H1 (cell line): Measurements from ENCODE around the gene PSD2. TPM values are rescaled to one million over a fixed set of nuclear protein-coding genes. Genes with fewer than 3 reads are reported as not detected.

ENCODE experiments used
- CTCF ChIA-PET: fragments of 300-600 bp; sonication (Branson Sonifier 250); formaldehyde crosslinking; loops from one replicate; lab custom pipeline; 2021; ENCODE audit not compliant: partially characterized antibody; lab: Charles Lee
- POLR2A ChIA-PET: fragments of 300-600 bp; sonication (Branson Sonifier 250); formaldehyde crosslinking; loops from one replicate; lab custom pipeline; 2021; ENCODE audit warnings: inconsistent platforms; ENCODE audit not compliant: partially characterized antibody; lab: Charles Lee
- DNase-seq, 2 experiments: peaks; one replicate each; pipeline versions ENCODE4 v3.0.0 to v3.0.0-alpha.2; 2010 to 2022; ENCODE audit warnings: low spot score in 2 of 2, low read depth in 1 of 2, mixed read lengths in 1 of 2
- FAIRE-seq: peaks from 2 replicates; lab custom pipeline; 2011; peaks lifted over from hg19 to GRCh38; lab: Jason Lieb, UNC
- H2AFZ ChIP-seq: 2 replicates; pipeline ENCODE4 v1.8.1; 2012; ENCODE audit warnings: low read length, inconsistent platforms
- H2AK5ac ChIP-seq: 2 replicates; pipeline ENCODE4 v1.6.1; 2013; ENCODE audit warnings: low read depth, low read length
- H2BK120ac ChIP-seq: replicated peaks from 2 replicates; pipeline ENCODE3; 2013; ENCODE audit warnings: low read depth, low read length, inconsistent platforms
- H2BK12ac ChIP-seq: 2 replicates; pipeline ENCODE4 v1.6.1; 2013; ENCODE audit warnings: low read depth, low read length
- H2BK15ac ChIP-seq: 2 replicates; pipeline ENCODE4 v1.6.1; 2013; ENCODE audit warnings: low read length
- H2BK20ac ChIP-seq: 2 replicates; pipeline ENCODE4 v1.6.1; 2013; ENCODE audit warnings: low read length
- H2BK5ac ChIP-seq: 2 replicates; pipeline ENCODE4 v1.6.1; 2013; ENCODE audit warnings: low read depth, low read length
- H3K14ac ChIP-seq: 2 replicates; pipeline ENCODE4 v1.6.1; 2013; ENCODE audit warnings: inconsistent platforms; ENCODE audit not compliant: insufficient read length
- H3K18ac ChIP-seq: 2 replicates; pipeline ENCODE4 v1.6.1; 2013; ENCODE audit warnings: low read length; ENCODE audit errors: extremely low read depth
- H3K23ac ChIP-seq: 2 replicates; pipeline ENCODE4 v1.6.1; 2013; ENCODE audit warnings: inconsistent platforms; ENCODE audit not compliant: insufficient read length
- H3K23me2 ChIP-seq: 2 replicates; pipeline ENCODE4 v1.6.1; 2013; ENCODE audit warnings: low read depth, low read length
- H3K27ac ChIP-seq: 2 replicates; pipeline ENCODE4 v1.6.1; 2011; ENCODE audit warnings: low read depth, low read length, inconsistent platforms
- H3K27me3 ChIP-seq, 4 experiments: replicated peaks in 1 of 4; 1 replicate in 1 of 4; 2 replicates in 3 of 4; pipeline versions ENCODE4 v1.6.1 to v1.8.1; 2011 to 2013; ENCODE audit warnings: low read length in 3 of 4, mild to moderate bottlenecking in 3 of 4, inconsistent platforms in 2 of 4, mixed read lengths in 2 of 4, moderate library complexity in 1 of 4; ENCODE audit not compliant: control insufficient read depth in 3 of 4, insufficient read depth in 3 of 4; ENCODE audit errors: extremely low read depth in 1 of 4
- H3K36me3 ChIP-seq, 4 experiments: 2 replicates each; pipeline versions ENCODE4 v1.6.1 to v1.8.1; 2011 to 2013; ENCODE audit warnings: mild to moderate bottlenecking in 4 of 4, low read length in 3 of 4, moderate library complexity in 2 of 4, control low read depth in 1 of 4, inconsistent platforms in 1 of 4; ENCODE audit not compliant: insufficient read depth in 4 of 4, control insufficient read depth in 2 of 4
- H3K4ac ChIP-seq: replicated peaks from 2 replicates; pipeline ENCODE3; 2013; ENCODE audit warnings: low read length, low read depth, mixed read lengths, inconsistent platforms; ENCODE audit not compliant: insufficient read length
- H3K4me1 ChIP-seq, 4 experiments: replicated peaks in 1 of 4; 1 replicate in 1 of 4; 2 replicates in 3 of 4; pipeline versions ENCODE4 v1.6.1 to v1.8.1; 2011 to 2013; ENCODE audit warnings: low read length in 3 of 4, inconsistent platforms in 2 of 4, mixed read lengths in 1 of 4; ENCODE audit not compliant: insufficient read depth in 4 of 4, control insufficient read depth in 3 of 4
- H3K4me2 ChIP-seq, 2 experiments: 2 replicates each; pipeline versions ENCODE4 v1.6.1 to v1.8.1; 2011 to 2013; ENCODE audit warnings: low read depth in 2 of 2, low read length in 2 of 2, control low read depth in 1 of 2, inconsistent platforms in 1 of 2, mild to moderate bottlenecking in 1 of 2; ENCODE audit not compliant: insufficient read depth in 1 of 2
- H3K4me3 ChIP-seq, 4 experiments: fragments of 200-600, 300-600 bp in 1 of 4; sonication (generic), shearing (Covaris generic), sonication (Bioruptor Twin) in 1 of 4; 2 replicates each; pipeline versions ENCODE4 v1.5.1 to v1.8.1; 2011 to 2016; ENCODE audit warnings: low read length in 4 of 4, low read depth in 3 of 4, control low read depth in 2 of 4, inconsistent platforms in 2 of 4, mild to moderate bottlenecking in 2 of 4, mixed read lengths in 1 of 4, moderate library complexity in 1 of 4; ENCODE audit not compliant: insufficient read depth in 2 of 4; ENCODE audit errors: extremely low read depth in 1 of 4
- H3K56ac ChIP-seq: replicated peaks from 2 replicates; pipeline ENCODE3; 2013; ENCODE audit warnings: low read depth, mild to moderate bottlenecking, mixed read lengths, low read length, inconsistent platforms; ENCODE audit not compliant: insufficient read length
- H3K79me1 ChIP-seq: 2 replicates; pipeline ENCODE4 v1.6.1; 2013; ENCODE audit warnings: low read depth, low read length, control low read depth
- H3K79me2 ChIP-seq, 2 experiments: 2 replicates each; pipeline versions ENCODE4 v1.6.1 to v1.8.1; 2012 to 2013; ENCODE audit warnings: low read length in 2 of 2, mild to moderate bottlenecking in 2 of 2, inconsistent platforms in 1 of 2; ENCODE audit not compliant: insufficient read depth in 2 of 2, control insufficient read depth in 1 of 2
- H3K9ac ChIP-seq, 4 experiments: replicated peaks in 1 of 4; 1 replicate in 1 of 4; 2 replicates in 3 of 4; pipeline versions ENCODE4 v1.6.1 to v1.8.1; 2011 to 2013; ENCODE audit warnings: low read depth in 3 of 4, low read length in 3 of 4, control low read depth in 2 of 4, mild to moderate bottlenecking in 2 of 4, moderate library complexity in 2 of 4, inconsistent platforms in 1 of 4; ENCODE audit errors: extremely low read depth in 1 of 4
- H3K9me3 ChIP-seq, 2 experiments: 2 replicates each; pipeline versions ENCODE4 v1.6.1 to v1.8.1; 2012 to 2013; ENCODE audit warnings: mild to moderate bottlenecking in 2 of 2, moderate library complexity in 2 of 2, control low read depth in 1 of 2, inconsistent platforms in 1 of 2, low read depth in 1 of 2, low read length in 1 of 2, mixed read lengths in 1 of 2; ENCODE audit not compliant: insufficient read depth in 2 of 2
- H4K20me1 ChIP-seq, 2 experiments: replicated peaks in 1 of 2; 2 replicates each; pipeline versions ENCODE3 to v1.8.1; 2011 to 2013; ENCODE audit warnings: inconsistent platforms in 2 of 2, low read length in 2 of 2, mild to moderate bottlenecking in 1 of 2; ENCODE audit not compliant: insufficient read depth in 2 of 2, control insufficient read depth in 1 of 2
- H4K5ac ChIP-seq: 2 replicates; pipeline ENCODE4 v1.6.1; 2013; ENCODE audit warnings: low read length, low read depth, mixed read lengths, inconsistent platforms; ENCODE audit not compliant: insufficient read length
- H4K8ac ChIP-seq: 2 replicates; pipeline ENCODE4 v1.8.0; 2013; ENCODE audit warnings: mild to moderate bottlenecking, moderate library complexity, low read length, inconsistent platforms; ENCODE audit not compliant: insufficient read depth; ENCODE audit errors: extremely low read depth
- H4K91ac ChIP-seq: replicated peaks from 2 replicates; pipeline ENCODE3; 2013; ENCODE audit warnings: low read length, mixed read lengths, inconsistent platforms; ENCODE audit not compliant: insufficient read length
- CREB1 ChIP-seq: IDR thresholded peaks from 2 replicates; pipeline ENCODE4 v1.6.1; 2012; ENCODE audit warnings: inconsistent platforms
- EGR1 ChIP-seq: IDR thresholded peaks from 2 replicates; pipeline ENCODE4 v1.6.1; 2011; ENCODE audit warnings: low read depth, low read length, borderline replicate concordance
- GABPA ChIP-seq: IDR thresholded peaks from 2 replicates; pipeline ENCODE4 v1.6.1; 2011; ENCODE audit warnings: mild to moderate bottlenecking, low read length, moderate library complexity, borderline replicate concordance; ENCODE audit not compliant: insufficient read depth
- HDAC6 ChIP-seq: IDR thresholded peaks from one replicate; pipeline ENCODE4 v1.7.1; 2012; ENCODE audit warnings: low read depth, mild to moderate bottlenecking, inconsistent platforms, low read length, moderate library complexity
- JUN ChIP-seq: IDR thresholded peaks from 2 replicates; pipeline ENCODE4 v1.6.1; 2011; ENCODE audit warnings: low read depth, mild to moderate bottlenecking, improper control_type of control experiment, low read length
- KDM4A ChIP-seq: IDR thresholded peaks from one replicate; pipeline ENCODE4 v1.7.1; 2012; ENCODE audit warnings: low read depth, mild to moderate bottlenecking, moderate library complexity, low read length, inconsistent platforms; ENCODE audit not compliant: severe bottlenecking
- KDM5A ChIP-seq: fragments of 200-600 bp; IDR thresholded peaks from 2 replicates; pipeline ENCODE4 v1.7.1; 2012; ENCODE audit warnings: mild to moderate bottlenecking, low read length, inconsistent platforms, mixed read lengths
- NANOG ChIP-seq: IDR thresholded peaks from 2 replicates; pipeline ENCODE4 v1.6.1; 2011; ENCODE audit warnings: low read length, low read depth, mild to moderate bottlenecking, inconsistent platforms; ENCODE audit not compliant: insufficient read depth, poor library complexity, severe bottlenecking
- POLR2A ChIP-seq, 2 experiments: IDR thresholded peaks; 1 replicate in 1 of 2; 2 replicates in 1 of 2; pipeline ENCODE4 v1.6.1; 2011; ENCODE audit warnings: low read depth in 2 of 2, low read length in 2 of 2, mild to moderate bottlenecking in 2 of 2; ENCODE audit errors: control extremely low read depth in 1 of 2
- SAP30 ChIP-seq: fragments of 300-600 bp; sonication (generic); IDR thresholded peaks from 2 replicates; pipeline ENCODE4 v1.7.1; 2012; ENCODE audit warnings: low read length, moderate library complexity, mild to moderate bottlenecking, inconsistent platforms; ENCODE audit not compliant: insufficient read depth, insufficient replicate concordance
- SRF ChIP-seq: IDR thresholded peaks from 2 replicates; pipeline ENCODE4 v1.6.1; 2011; ENCODE audit warnings: mild to moderate bottlenecking, low read depth, low read length, moderate library complexity
- TBP ChIP-seq: IDR thresholded peaks from 2 replicates; pipeline ENCODE4 v1.6.1; 2011; ENCODE audit warnings: low read depth, low read length, improper control_type of control experiment
- ZNF274 ChIP-seq: IDR thresholded peaks from 2 replicates; pipeline ENCODE4 v1.7.0; 2012; ENCODE audit warnings: low read length, borderline replicate concordance; ENCODE audit errors: extremely low read depth
- WGBS, 2 experiments: shearing (Covaris generic) in 1 of 2; methylation state at CpG; one replicate each; pipeline versions ENCODE4 v1.1.6 to v1.1.7; 2013 to 2015; ENCODE audit warnings: low lambda C conversion rate in 2 of 2, mixed read lengths in 2 of 2, inconsistent platforms in 1 of 2, low coverage in 1 of 2, missing lambda C conversion rate in 1 of 2; ENCODE audit not compliant: insufficient replicate concordance in 2 of 2, insufficient coverage in 1 of 2, insufficient read length in 1 of 2; ENCODE audit errors: extremely low coverage in 1 of 2, missing lambda C conversion rate in 1 of 2; 5-methylcytosine and 5-hydroxymethylcytosine counted together
- polyA plus RNA-seq, 7 experiments: library from polyadenylated mRNA; depleted of rRNA in 3 of 7; stranded (reverse) in 5 of 7; unstranded in 2 of 7; fragments of >200 nt in 5 of 7; fragments of 200-250 nt in 2 of 7; gene quantifications; 1 replicate in 5 of 7; 2 replicates in 1 of 7; 4 replicates in 1 of 7; pipeline versions ENCODE4 v1.2.1 to v1.2.3, GENCODE V29; 2011 to 2013; ENCODE audit warnings: missing spikeins in 2 of 7, mixed read lengths in 2 of 7
- total RNA-seq: library from RNA; stranded (reverse); fragmentation: NEBNext Ultra II Directional; extraction: Animal tissue kit (Norgen Biotek cat#: 25700); gene quantifications from 2 replicates; pipeline ENCODE4 v1.2.1, GENCODE V29; 2021

Gene PSD2
- total and polyA plus RNA-seq, 2 of the 8 experiments (the other 6 are each of a cell fraction or from before 2014, with no cell fraction given), result 0.06 to 0.14 TPM

GRCh38 chr5:139792218-139792617 is 3.4 kb upstream of the PSD2 start:
- no peak overlapping the region for H3K27ac ChIP-seq
- H3K4me1 ChIP-seq, result peaks cover 2 to 13% (median 6%) of the 10 kb centered on the region in 4 experiments; a peak in 6 of 7 replicates
- H3K9me3 ChIP-seq, result no peaks in the 10 kb centered on the region
- H2BK15ac ChIP-seq, result no peak overlapping the region
- no peak overlapping the region for H2BK12ac ChIP-seq
- no peak overlapping the region for H3K4me2 ChIP-seq
- H3K4me3 ChIP-seq, result no peak overlapping the region
- no peak overlapping the region for H3K14ac ChIP-seq
- CTCF ChIA-PET, result interaction anchor here (0.7 to 10.1 kb wide), 17 partner anchors 9 to 704 kb away, joined by 3 to 276 read pairs (median 5); no protein-coding TSS in a partner anchor
- no peak for FAIRE-seq
- no peak overlapping the region for H2AFZ ChIP-seq
- no peak overlapping the region for H3K56ac ChIP-seq
- no peaks in the 10 kb centered on the region for H3K79me1 ChIP-seq
- 71% methylated on average over 2 of the region's 2 CpGs; no CpG with 5 or more reads in 1 of the 2 experiments for WGBS, 2 experiments
- POLR2A ChIA-PET, result no interaction called here
- no peak overlapping the region for H4K5ac ChIP-seq
- H3K23me2 ChIP-seq, result peaks cover 11% of the 10 kb centered on the region; the same call in 1 of the 2 replicates
- peaks cover 37 to 65% (median 56%) of the 10 kb centered on the region in 4 experiments for H3K27me3 ChIP-seq
- H2AK5ac ChIP-seq, result no peak overlapping the region
- no peak overlapping the region for H3K4ac ChIP-seq
- no peaks in the 10 kb centered on the region for H3K79me2 ChIP-seq
- no peak overlapping the region for H3K23ac ChIP-seq
- no peaks in the 10 kb centered on the region for H4K20me1 ChIP-seq
- H3K9ac ChIP-seq, result no peak overlapping the region
- no peak overlapping the region for H4K8ac ChIP-seq
- H3K36me3 ChIP-seq, result no peaks in the 10 kb centered on the region
- no peak overlapping the region for H4K91ac ChIP-seq
- no peak overlapping the region for H3K18ac ChIP-seq
- no peak overlapping the region for H2BK20ac ChIP-seq
- no peak for DNase-seq
- TF ChIP-seq TBP (no peak), SAP30 (no peak), GABPA (no peak), EGR1 (no peak), ZNF274 (no peak), CREB1 (no peak), HDAC6 (no peak), KDM4A (no peak), POLR2A (IDR thresholded peaks at IDR 0.05; ENCODE audit: control extremely low read depth in 1 of 2, low read depth in 2 of 2, low read length in 2 of 2) (no peak), KDM5A (no peak), JUN (no peak), SRF (no peak), NANOG (no peak)
- no peak overlapping the region for H2BK120ac ChIP-seq
- H2BK5ac ChIP-seq, result no peak overlapping the region
